ENCODE measurements around the gene UBL4B.

GRCh38 chr1:110130989-110131388 is 18.7 kb downstream of the UBL4B start:
- TF ChIP-seq EZH2 (IDR thresholded peaks at IDR 0.05; ENCODE audit: low read length) (no peak), CTCF (optimal IDR thresholded peaks at IDR 0.05 in 1 of 3, IDR thresholded peaks at IDR 0.05 in 1 of 3, conservative IDR thresholded peaks at IDR 0.05 in 1 of 3; ENCODE audit: extremely low read depth in 1 of 3, insufficient read depth in 2 of 3, low read length in 3 of 3) (no peak)

All from keratinocyte (primary cell).